ENCODE data around the gene GRID1.

Gene GRID1

GRCh38 chr10:86085136-86085535 lies 281.5 kb downstream of the GRID1 start:
- H3K27ac ChIP-seq, result no peak overlapping the region
- no peak overlapping the region for H3K4me3 ChIP-seq
- TF ChIP-seq EZH2 (IDR thresholded peaks at IDR 0.05), result no peak
- no peak for TF ChIP-seq FOXP2 (optimal IDR thresholded peaks at IDR 0.05; ENCODE audit: control extremely low read depth, extremely low read length, insufficient read depth)
- no peak for TF ChIP-seq POLR2AphosphoS5 (IDR thresholded peaks at IDR 0.05; ENCODE audit: borderline replicate concordance, low read depth, low read length)
- H3K9ac ChIP-seq (ENCODE audit: insufficient read length), result no peak overlapping the region
- DNase-seq (ENCODE audit: low read depth, low spot score), result no peak
- no peaks in the 10 kb centered on the region for H3K36me3 ChIP-seq (ENCODE audit: insufficient read depth, low read length)
- no peaks in the 10 kb centered on the region for H3K9me3 ChIP-seq (ENCODE audit: low read depth, low read length)

DNA sequence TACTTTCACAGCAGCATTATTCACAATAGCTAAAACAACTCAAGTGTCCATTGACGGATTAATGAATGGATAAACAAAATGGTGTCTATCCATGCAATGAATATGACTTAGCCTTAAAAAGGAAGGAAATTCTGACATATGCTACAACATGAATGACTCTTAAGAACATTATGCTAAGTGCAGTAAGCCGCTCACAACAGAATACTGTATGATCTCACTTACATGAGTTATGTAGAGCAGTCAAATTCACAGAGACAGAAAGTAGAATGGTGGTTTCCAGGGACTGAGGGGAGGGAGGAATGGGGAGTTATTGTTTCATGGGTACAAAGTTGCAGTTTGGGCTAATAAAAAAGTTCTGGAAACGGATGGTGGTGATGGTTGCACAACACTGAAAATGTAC lies 282.0 kb downstream of the GRID1 start:
- Histone ChIP-seq H3K9ac (ENCODE audit: insufficient read length) (no peak overlapping the region), H3K36me3 (ENCODE audit: insufficient read depth, low read length) (no peaks in the 10 kb centered on the region), H3K27ac (no peak overlapping the region), H3K9me3 (ENCODE audit: low read depth, low read length) (no peaks in the 10 kb centered on the region), H3K4me3 (no peak overlapping the region)
- no peak for DNase-seq (ENCODE audit: low read depth, low spot score)
- no peak for TF ChIP-seq EZH2 (IDR thresholded peaks at IDR 0.05)
- TF ChIP-seq POLR2AphosphoS5 (IDR thresholded peaks at IDR 0.05; ENCODE audit: borderline replicate concordance, low read depth, low read length), result no peak
- TF ChIP-seq FOXP2 (optimal IDR thresholded peaks at IDR 0.05; ENCODE audit: control extremely low read depth, extremely low read length, insufficient read depth), result no peak

GRCh38 chr10:86083664-86084175 lies 282.9 kb downstream of the GRID1 start:
- DNase-seq (ENCODE audit: low read depth, low spot score), result no peak
- Histone ChIP-seq H3K4me3 (no peak overlapping the region), H3K9ac (ENCODE audit: insufficient read length) (no peak overlapping the region), H3K36me3 (ENCODE audit: insufficient read depth, low read length) (no peaks in the 10 kb centered on the region), H3K27ac (no peak overlapping the region), H3K9me3 (ENCODE audit: low read depth, low read length) (no peaks in the 10 kb centered on the region)
- TF ChIP-seq FOXP2 (optimal IDR thresholded peaks at IDR 0.05; ENCODE audit: control extremely low read depth, extremely low read length, insufficient read depth) (no peak), POLR2AphosphoS5 (IDR thresholded peaks at IDR 0.05; ENCODE audit: borderline replicate concordance, low read depth, low read length) (no peak), EZH2 (IDR thresholded peaks at IDR 0.05) (no peak)

- Histone ChIP-seq H3K9me3 (ENCODE audit: low read depth, low read length) (no peaks in the 10 kb centered on the region), H3K9ac (ENCODE audit: insufficient read length) (no peak overlapping the region), H3K27ac (no peak overlapping the region), H3K36me3 (ENCODE audit: insufficient read depth, low read length) (no peaks in the 10 kb centered on the region), H3K4me3 (no peak overlapping the region)
- TF ChIP-seq POLR2AphosphoS5 (IDR thresholded peaks at IDR 0.05; ENCODE audit: borderline replicate concordance, low read depth, low read length) (no peak), FOXP2 (optimal IDR thresholded peaks at IDR 0.05; ENCODE audit: control extremely low read depth, extremely low read length, insufficient read depth) (no peak), EZH2 (IDR thresholded peaks at IDR 0.05) (no peak)
- no peak for DNase-seq (ENCODE audit: low read depth, low spot score)
Measured at GRCh38 chr10:86083206-86083605, 283.4 kb downstream of the GRID1 start.

- no peaks in the 10 kb centered on the region for H3K36me3 ChIP-seq (ENCODE audit: insufficient read depth, low read length)
- H3K4me3 ChIP-seq, result no peak overlapping the region
- DNase-seq (ENCODE audit: low read depth, low spot score), result no peak
- H3K9me3 ChIP-seq (ENCODE audit: low read depth, low read length), result no peaks in the 10 kb centered on the region
- TF ChIP-seq FOXP2 (optimal IDR thresholded peaks at IDR 0.05; ENCODE audit: control extremely low read depth, extremely low read length, insufficient read depth) (no peak), POLR2AphosphoS5 (IDR thresholded peaks at IDR 0.05; ENCODE audit: borderline replicate concordance, low read depth, low read length) (no peak), EZH2 (IDR thresholded peaks at IDR 0.05) (no peak)
- H3K9ac ChIP-seq (ENCODE audit: insufficient read length), result no peak overlapping the region
- no peak overlapping the region for H3K27ac ChIP-seq
Measured at GRCh38 chr10:86082556-86082955, 284.0 kb downstream of the GRID1 start.

- Histone ChIP-seq H3K9me3 (ENCODE audit: low read depth, low read length) (no peaks in the 10 kb centered on the region), H3K9ac (ENCODE audit: insufficient read length) (no peak overlapping the region), H3K4me3 (no peak overlapping the region), H3K27ac (no peak overlapping the region), H3K36me3 (ENCODE audit: insufficient read depth, low read length) (no peaks in the 10 kb centered on the region)
- TF ChIP-seq POLR2AphosphoS5 (IDR thresholded peaks at IDR 0.05; ENCODE audit: borderline replicate concordance, low read depth, low read length), result no peak
- no peak for TF ChIP-seq EZH2 (IDR thresholded peaks at IDR 0.05)
- no peak for TF ChIP-seq FOXP2 (optimal IDR thresholded peaks at IDR 0.05; ENCODE audit: control extremely low read depth, extremely low read length, insufficient read depth)
- no peak for DNase-seq (ENCODE audit: low read depth, low spot score)
Measured at GRCh38 chr10:86079088-86079487, 287.5 kb downstream of the GRID1 start.

GRCh38 chr10:86078639-86079035 lies 288.0 kb downstream of the GRID1 start:
- TF ChIP-seq FOXP2 (optimal IDR thresholded peaks at IDR 0.05; ENCODE audit: control extremely low read depth, extremely low read length, insufficient read depth), result no peak
- TF ChIP-seq EZH2 (IDR thresholded peaks at IDR 0.05), result no peak
- no peak for TF ChIP-seq POLR2AphosphoS5 (IDR thresholded peaks at IDR 0.05; ENCODE audit: borderline replicate concordance, low read depth, low read length)
- DNase-seq (ENCODE audit: low read depth, low spot score), result no peak
- no peaks in the 10 kb centered on the region for H3K36me3 ChIP-seq (ENCODE audit: insufficient read depth, low read length)
- no peak overlapping the region for H3K9ac ChIP-seq (ENCODE audit: insufficient read length)
- no peaks in the 10 kb centered on the region for H3K9me3 ChIP-seq (ENCODE audit: low read depth, low read length)
- no peak overlapping the region for H3K27ac ChIP-seq
- H3K4me3 ChIP-seq, result no peak overlapping the region

GRCh38 chr10:86077871-86078638 lies 288.5 kb downstream of the GRID1 start:
- Histone ChIP-seq H3K9me3 (ENCODE audit: low read depth, low read length) (no peaks in the 10 kb centered on the region), H3K36me3 (ENCODE audit: insufficient read depth, low read length) (no peaks in the 10 kb centered on the region), H3K9ac (ENCODE audit: insufficient read length) (no peak overlapping the region), H3K4me3 (no peak overlapping the region), H3K27ac (no peak overlapping the region)
- TF ChIP-seq FOXP2 (optimal IDR thresholded peaks at IDR 0.05; ENCODE audit: control extremely low read depth, extremely low read length, insufficient read depth) (no peak), POLR2AphosphoS5 (IDR thresholded peaks at IDR 0.05; ENCODE audit: borderline replicate concordance, low read depth, low read length) (no peak), EZH2 (IDR thresholded peaks at IDR 0.05) (no peak)
- DNase-seq (ENCODE audit: low read depth, low spot score), result no peak
